SW 1271 (cell line): ENCODE results near the gene CCDC88C.

ENCODE experiments used
- DNase-seq, 2 experiments: peaks; one replicate each; lab custom pipeline; 2025; lab: John Stamatoyannopoulos, UW

Gene CCDC88C

DNA sequence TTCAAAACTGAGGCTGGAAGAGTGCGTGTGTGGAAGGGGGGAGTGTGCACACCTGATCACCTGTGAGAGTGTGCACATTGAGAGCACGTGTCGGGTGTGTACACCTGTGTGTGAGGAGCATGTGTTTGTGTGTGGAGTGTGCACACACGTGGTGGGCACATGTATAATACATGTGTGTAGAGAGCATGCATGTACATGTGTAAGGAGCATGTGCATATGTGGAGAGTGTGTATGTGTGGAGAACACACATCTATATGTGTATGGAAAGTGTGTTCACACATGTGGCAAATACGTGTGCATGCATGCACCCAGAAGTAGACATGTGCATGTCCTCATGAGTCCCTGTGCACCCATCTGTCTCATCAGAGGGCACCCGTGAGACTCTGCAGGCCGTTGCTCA lies 110.0 kb downstream of the CCDC88C start:
- no peak for DNase-seq

DNA sequence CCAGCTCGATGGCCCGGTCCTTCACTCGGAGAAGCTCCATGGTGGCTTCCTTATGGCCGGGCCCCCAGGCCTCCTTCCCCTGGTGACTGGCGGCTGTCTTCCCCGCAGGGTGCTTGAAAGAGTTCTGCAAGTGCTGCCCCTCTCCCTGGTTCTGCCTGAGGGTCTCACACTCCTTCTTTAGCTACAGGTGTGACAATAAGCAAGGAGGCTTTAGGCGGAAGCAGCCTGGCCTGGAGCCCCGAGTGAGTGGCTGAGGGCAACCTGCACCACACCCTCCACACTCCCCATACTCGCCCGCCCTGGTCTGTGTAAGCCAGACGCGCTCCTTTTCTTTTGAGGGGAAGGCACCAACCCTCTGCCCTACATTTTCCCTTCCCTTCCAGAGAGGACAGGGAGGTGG lies 110.6 kb downstream of the CCDC88C start:
- no peak for DNase-seq

DNA sequence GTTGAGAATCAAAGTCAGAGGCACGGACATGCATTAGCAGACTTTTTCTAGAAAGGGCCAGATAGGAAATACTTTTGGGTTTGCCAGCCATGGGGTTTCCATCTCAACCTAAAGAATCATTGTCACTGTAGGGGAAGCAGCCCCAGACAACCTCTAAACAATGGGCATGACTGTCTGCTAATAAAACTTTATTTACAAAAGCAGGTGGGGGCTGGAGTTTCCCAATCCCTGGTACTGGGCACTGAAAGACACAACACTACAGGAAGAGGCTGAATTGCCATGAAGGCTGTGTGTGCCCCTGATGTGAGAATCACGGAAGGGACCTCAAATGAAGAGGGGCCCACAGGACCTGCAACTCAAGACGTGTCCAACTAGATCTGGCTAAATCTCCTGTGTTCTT lies 111.1 kb downstream of the CCDC88C start:
- DNase-seq: no peak

DNA sequence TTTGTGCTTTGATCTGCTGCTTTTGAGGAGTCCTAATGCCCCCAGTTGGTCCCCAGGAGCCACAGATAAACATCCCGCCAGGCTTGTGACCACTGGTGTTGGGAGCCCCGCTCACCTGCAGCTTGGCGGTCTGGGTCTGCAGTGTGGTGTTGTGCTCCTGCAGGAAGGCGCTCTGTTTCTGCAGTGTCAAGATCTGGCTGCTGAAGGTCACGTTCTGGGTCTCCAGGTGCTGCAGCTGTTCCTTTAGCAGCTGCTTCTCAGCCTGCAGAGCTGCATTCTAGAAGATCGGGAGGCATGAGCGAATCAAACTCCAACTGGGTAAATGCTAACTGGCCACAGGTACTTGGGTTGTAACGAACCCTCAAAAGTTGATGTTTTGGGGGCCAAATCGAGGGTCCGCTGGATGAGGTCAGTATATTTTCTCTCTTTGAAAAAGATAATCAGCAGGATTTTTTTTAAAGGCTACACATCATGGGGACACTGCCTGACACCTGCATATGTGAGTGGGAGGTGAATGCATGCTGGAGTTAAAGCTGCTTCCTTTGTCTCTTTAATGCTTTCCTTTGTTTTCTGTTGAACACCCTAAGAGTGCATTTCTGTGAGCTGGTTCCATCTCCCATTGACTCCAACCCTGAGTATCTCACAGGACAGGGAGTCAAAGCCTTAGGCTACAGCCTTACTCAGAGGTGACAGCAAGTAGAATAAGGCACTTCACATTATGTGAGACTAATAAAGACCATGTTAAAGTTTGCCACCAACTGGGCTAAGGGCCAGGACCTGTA lies 111.8 kb downstream of the CCDC88C start:
- DNase-seq: no peak

DNA sequence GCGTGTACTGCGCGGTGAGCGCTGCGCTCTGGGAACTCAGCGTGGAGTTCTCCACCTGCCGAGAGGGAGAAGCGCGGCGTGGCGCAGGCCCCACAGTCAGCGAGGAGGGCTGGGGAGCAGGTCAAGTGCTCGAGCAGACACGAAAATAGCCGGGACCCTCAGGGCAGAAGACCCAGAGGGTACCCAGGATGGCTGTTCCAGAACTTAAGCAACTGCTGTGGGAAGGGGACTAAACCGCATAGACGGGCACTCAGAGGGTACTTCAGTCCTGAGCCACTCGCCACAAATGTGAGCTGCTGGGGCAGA lies 113.7 kb downstream of the CCDC88C start:
- no peak for DNase-seq

DNA sequence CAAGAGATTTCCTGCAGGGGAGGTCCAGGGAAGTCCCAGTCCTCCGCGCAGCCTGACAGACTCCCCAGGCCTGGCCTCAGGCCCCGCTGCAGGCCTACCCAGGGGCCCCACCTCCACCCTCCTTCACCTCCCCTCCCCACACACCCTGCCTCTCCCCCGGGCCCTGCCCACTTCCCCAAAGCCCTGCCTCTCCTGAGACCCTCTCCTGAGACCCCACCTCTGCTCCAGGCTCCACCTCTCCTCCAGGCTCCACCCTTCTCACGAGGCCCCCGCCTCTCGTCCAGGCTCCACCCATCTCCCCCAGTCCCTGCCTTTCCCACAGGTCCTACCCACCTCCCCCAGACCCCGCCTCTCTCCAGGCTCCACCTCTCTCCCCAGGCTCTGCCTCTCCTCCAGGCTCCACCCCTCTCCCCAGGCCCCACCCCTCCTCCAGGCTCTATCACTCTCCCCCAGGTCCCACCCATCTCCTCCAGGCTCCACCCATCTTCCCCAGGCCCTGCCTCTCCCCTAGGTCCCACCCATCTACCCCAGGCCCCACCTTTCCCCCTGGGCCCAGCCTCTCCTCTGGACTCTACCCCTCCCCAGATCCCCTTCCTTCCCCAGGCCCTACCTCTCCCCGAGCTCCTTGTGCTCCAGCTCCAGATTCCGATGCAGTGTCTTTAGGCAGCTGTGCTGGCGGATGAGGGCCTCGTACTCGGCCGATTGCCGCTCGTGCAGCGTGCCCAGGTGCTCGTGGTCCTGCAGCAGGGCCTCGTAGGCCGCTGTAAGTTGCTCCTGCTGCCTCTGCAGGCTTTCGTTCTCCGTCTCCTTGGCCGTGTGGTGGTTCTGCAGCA lies 114.3 kb downstream of the CCDC88C start:
- DNase-seq: peak in 1 of 2 experiments; percentile 38

DNA sequence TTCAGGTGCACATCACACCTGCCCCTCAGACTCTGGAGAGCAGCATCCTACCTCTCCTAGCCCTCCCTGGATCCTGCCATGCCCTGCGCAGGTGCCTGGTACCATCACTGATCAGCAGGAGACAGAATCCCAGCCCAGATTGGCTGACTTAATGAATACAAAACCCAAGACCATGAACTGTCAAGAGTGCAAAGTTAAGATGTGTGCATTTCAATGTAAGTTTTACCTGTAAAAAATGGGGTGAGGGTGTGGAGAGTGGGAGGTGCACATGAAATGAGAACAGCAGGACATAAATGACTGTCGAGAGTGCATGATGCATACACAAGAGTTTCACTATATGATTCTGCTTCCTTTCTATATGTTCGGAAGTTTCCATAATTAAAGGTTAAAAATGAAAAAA lies 115.2 kb downstream of the CCDC88C start:
- no peak for DNase-seq

DNA sequence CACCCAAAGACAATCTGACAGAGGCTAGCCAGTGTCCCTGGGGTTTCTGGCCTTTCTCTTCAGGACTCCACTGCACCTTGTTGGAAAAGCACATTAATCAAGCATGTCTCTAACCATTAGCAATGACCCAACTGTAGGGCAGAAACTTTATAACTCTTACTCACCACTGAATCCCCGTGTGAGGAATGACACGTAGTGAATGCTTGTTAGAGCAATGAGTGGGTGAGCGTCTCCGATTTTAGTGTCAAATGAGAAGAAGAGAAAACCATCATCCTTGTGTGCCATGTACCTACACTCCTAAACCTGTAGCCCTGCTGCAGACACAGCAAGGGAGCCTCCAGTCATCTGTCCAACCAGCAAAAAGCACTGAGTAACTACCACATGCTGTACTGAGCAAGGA lies 116.7 kb downstream of the CCDC88C start:
- no peak for DNase-seq

DNA sequence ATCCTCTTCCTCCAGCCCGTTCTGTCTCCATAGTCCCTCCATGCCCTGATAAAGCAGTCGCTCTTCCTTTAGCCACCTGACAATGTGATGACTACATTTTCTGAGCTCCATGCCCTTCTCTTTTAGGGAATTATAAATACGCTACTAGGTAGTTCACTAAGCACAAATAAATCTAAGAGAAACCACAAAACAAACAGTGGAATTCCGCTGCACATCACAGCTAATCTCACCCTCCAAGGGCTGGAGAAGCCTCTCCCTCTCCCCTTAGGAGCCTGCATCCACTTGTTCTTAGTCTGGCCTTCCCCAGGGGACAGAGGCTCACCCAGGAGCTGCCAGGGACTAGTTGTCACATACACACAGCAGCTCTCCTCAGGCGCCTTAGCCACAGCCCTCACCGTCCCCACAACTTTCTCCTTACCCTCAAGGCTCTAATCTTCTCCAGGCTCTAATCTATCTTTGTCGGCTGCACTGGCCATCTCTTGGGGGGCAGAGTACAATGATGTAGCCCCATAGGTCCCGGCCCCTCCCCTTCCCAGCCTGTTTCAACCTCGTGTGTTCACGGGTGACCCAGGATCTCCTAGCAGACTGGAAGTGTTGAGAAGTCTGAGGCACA lies 117.2 kb downstream of the CCDC88C start:
- DNase-seq: no peak

DNA sequence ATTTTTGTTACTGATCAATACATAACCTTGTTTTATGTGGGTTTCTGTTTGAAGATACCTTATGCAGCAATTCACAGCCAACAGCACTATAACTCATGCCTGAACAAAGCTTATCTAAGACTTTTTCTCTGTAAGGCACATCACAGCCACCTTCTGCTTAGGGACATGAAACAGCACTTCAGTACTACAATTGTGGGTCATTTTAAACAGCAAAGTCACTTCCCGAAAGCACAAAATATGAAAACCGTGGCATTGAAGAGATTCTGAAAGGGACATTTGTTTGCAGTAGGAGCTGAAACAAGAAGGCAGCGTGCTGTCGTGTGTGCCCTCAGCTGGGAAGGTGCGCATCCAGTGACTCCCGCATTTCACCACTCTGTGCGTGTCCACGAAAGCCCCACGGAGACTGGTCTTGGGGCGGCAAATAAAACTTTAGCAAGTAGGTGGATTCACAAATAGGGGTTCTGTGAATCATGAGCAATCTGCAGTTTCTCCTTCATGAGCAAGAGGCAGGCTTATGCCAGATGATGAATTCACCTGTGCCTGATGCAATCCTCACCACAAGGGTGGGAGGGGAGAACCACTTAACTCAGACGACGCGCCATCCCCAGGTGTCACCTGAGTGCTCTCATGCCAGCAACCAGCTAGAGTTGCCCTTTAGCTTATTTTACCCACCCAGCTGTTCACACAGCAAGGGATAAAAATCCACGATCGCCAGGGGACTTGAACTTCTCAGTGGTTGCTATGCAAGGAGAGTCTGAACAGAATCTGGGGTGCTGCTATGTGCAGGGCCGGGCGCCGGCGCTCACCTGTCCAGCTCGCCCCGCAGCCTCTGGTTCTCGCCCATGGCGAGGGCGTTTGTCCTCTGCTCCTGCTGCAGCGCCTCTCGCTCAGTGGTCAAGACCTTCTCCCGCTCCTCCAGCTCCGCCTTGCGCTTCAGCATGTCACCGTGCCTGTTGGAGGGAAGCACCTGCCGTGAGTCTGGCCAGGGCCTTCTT lies 118.2 kb downstream of the CCDC88C start:
- DNase-seq: no peak

DNA sequence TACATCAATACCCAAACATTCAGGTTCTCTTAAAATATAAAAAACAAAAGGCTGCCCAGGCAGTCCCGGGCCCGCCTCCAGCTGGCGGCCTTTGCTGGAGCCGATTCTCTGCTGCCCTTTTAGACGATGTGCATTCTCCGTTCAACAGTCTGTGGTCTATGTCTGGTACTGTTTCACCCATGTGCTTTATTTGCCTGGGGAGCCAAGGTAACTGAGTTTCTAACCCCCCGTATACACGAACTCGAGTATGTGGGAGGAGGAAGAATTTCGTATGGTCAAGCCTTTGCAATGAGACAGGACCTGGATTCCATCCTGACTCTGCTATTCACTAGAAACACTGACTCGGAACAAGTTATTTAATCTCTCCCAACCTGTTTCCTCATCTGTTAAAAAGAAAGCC lies 119.0 kb downstream of the CCDC88C start:
- DNase-seq: no peak

DNA sequence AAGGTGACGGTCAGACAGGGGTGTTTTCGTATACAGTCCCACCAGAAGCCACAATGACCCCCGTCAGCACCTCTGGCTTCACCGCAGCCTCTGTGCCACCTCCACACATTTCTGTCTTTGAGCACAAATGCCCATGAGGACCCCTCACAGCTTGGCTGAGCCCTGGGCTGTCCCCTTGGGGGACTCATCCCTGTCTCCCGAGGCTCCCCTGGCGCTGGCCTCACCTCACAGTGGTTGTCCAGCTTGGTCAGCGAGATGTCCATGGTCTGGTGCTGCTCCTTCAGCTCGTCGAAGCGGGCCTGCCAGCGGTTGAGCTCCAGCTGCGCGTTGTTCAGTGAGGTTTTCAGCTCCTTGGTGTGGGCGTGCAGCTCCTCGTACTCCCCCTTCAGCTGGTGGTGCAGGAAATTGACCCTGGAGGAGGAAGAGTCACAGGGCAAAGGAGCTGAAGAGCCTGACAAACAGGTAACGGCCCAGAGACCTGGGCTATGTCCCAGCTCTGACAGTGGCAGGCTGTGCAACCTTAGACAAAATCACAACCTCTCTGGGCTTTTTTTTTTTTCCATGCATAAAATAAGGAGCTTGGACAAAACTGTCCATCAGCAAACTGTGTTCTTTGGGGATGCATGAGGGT lies 120.4 kb downstream of the CCDC88C start:
- DNase-seq: no peak

DNA sequence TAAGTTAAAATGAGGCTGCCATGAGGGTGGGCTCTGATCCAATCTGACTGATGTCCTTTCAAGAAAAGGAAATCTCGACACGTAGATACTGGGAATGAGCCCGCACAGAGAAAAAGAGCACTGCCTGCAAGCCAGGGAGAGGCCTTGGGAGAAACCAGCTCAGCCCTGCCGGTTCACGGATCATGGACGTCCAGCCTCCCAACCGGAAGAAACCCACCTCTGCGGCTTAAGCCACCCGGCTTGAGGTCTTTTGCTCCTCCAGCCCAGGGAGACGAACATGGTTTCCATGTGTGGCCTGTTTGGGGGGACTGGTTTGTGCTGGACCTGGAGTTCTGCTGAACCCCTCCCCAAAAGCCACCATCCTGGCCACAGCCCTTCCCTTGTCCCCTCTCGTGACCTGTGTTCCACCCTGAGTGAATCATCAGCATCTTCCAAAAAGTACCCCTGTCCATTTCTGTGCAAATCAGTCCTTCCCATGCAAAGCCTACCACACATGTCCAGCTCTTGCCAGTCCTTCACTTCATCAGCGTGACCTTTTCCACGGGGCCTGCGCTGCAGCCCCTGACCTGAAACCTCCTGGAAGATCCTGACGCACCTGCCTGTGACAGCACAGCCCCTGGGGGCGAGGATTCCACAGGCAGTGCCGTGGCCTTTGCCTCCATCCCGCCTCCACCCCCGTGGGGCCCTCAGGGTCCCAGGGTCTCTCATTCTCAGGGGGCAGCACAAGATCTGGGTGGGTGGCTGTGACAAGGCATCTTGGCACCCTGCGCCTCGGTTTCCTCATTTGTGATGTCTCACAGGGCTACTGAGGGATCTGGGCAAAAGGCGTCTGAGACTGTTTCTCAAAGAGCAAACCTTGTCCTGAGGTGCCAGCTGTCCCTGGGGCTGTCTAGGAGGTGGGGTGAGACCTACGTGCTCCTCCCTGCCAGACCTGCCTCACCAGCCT lies 121.5 kb downstream of the CCDC88C start:
- no peak for DNase-seq

DNA sequence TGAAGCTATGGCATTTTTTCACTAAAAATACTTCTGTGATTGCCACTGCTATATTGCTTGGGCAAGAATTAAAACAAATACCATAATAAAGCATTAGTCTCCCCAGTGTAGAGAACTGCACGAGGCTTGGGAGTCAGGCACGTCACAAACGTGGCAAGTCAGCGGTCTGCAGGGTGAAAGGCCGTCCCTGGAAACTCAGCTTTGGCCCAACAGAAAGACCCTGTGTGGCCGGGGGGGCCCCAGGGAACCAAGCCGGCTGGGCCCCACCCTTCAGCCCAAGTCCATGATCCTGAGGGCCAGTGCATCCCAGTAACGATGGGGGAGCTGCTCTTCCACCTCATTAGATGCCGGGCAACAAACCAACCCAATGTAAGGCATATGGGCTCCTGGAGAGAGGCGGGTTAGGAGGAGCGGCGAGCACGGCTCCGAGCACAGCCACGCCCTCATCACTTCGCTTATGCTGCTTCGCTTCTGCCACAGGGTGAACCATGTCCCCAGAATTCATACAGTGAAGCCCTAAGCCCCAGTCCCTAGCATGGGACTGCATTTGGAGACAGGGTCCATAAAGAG lies 122.3 kb downstream of the CCDC88C start:
- DNase-seq: no peak

DNA sequence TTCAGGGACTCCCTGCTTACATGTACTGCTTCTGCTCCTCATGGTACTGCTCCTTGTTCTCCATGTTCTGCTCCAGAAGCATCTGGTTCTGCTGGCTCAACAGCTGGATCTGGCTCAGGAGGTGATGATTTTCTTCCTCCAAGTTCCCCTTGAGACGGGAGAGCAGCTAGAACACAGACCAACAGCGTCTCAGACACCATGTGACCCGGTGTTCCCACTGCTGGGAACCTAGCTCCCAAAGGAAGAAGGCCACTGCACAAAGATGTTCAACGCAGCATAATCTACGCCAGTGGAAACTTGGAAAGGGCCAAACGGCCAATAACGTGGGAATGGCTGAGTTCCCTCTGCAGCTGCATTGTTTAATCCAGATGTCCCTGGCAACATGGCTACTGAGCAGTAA lies 123.5 kb downstream of the CCDC88C start:
- no peak for DNase-seq

DNA sequence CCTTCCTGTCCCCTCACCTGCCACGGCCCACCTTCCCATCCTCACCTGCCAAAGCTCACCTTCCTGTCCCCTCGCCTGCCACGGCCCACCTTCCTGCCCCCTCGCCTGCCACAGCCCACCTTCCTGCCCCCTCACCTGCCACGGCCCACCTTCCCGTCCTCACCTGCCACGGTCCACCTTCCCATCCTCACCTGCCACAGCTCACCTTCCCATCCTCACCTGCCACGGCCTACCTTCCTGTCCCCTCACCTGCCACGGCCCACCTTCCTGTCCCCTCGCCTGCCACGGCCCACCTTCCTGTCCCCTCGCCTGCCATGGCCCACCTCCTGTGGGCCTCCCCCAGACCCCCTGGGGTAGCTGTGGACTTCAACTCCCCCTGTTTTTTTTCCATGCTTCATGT lies 124.3 kb downstream of the CCDC88C start:
- no peak for DNase-seq

DNA sequence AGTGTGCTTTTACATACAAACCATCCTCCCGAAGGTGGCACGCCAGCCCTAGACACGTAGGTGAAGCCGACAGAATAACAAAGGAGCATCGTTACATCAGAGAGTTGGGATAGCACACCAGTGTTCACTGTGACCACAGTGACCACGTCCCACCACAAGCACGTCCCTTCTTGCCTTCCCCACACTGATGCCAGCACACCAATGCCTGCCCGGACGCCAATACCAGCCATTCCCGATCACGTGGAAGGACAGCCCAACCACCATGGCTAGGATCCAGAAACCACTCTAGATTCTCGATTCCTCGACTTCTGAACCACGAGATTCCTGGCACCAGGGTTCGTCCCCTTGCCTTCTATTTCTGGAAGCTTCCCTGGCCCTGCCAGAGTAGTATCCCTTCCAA lies 125.1 kb downstream of the CCDC88C start:
- no peak for DNase-seq

DNA sequence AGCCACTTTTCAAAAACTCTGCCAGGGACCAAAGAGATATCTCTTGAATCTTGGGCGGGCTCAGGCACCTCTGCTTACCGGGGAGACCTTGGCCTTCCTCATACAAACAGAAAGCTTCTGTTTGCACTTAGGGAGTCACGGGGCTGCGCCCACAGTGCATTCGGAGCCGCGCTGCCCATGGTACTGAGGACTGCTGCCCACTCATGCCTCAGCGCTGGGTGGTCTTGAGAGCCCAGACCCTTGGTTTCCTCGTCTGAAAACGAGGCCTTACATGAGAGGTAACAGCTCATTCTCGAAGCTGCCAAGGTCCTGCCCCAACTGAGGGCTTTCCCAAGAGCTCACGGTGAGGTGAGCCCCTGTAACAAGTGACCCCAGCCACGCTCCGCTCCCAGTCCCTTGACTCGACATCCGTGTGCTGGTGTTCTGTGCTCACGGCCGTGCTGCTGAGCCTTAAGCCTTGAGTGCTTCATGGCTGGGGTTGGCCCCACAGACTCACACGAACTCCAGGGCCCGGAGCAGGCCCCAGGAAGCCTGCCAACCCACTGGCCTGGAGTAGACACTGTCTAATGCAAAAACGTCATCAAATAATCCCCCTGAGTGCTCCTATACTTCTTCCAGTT lies 125.7 kb downstream of the CCDC88C start:
- DNase-seq: no peak

DNA sequence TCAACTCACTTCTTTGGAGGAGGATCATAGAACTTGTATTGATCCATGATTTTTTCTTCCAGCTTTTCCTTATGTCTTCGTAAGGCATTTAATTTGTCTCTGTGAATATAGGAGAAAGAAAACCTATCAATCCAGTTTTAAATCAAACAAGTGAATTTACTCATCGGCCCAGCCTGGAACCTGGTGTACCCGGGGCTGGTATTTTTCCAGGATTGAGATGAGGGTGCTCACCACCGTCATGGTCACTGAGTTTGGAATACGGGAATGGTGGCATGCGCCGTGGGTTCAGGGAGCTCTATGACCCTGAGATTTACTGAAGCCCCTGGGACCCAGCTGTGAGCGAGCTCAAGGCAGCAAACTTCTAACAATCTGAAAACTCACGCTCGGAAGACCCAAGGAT lies 126.6 kb downstream of the CCDC88C start:
- DNase-seq: no peak

DNA sequence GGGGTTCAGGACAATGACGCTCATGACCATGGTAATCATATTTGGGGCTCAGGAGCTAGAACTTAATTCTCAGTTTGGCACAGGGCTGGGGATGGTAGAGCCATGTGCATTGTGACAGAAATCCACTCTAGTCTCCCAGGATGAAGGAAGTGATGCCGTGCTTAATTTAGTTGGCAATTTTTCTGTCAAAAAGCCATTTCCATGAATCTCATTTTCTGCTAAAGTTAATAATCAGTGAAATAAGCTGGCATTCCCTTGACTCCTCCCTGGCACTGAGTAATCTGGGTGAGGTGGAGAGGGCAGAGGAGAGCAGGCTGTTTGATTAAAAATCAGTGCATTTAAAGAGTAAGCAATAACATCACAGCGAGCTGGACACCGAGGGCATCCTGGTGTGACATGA lies 128.2 kb downstream of the CCDC88C start:
- no peak for DNase-seq
